ENCODE measurements around the gene TNRC6A. TPM values are rescaled to one million over a fixed set of nuclear protein-coding genes. Genes with fewer than 3 reads are reported as not detected.

The TNRC6A gene
- total RNA-seq, 2 experiments from 2014 or later: 27.7 to 28.9 TPM

GRCh38 chr16:24771132-24771778, 41.8 kb downstream of the TNRC6A start:
- DNase-seq (peak; percentile 19), ATAC-seq (peak; percentile 37)
- intact Hi-C loops (cut with micrococcal nuclease): no loop called here
- Mint-ChIP-seq H3K36me3 (ENCODE audit: low read depth) (peaks cover 29% of the 10 kb centered on the region), H3K9me3 (no peaks in the 10 kb centered on the region), H3K4me1 (ENCODE audit: low read depth) (peaks cover 28% of the 10 kb centered on the region), H3K4me3 (no peak overlapping the region), H3K27ac (no peak overlapping the region), H3K27me3 (no peaks in the 10 kb centered on the region)
- ChIA-PET CTCF (no interaction called here), POLR2A (interaction anchor here (0.6 kb wide), 1 partner anchor 140 kb away, joined by 3 read pairs; no protein-coding TSS in a partner anchor)
- TF ChIP-seq, protein P1, sequence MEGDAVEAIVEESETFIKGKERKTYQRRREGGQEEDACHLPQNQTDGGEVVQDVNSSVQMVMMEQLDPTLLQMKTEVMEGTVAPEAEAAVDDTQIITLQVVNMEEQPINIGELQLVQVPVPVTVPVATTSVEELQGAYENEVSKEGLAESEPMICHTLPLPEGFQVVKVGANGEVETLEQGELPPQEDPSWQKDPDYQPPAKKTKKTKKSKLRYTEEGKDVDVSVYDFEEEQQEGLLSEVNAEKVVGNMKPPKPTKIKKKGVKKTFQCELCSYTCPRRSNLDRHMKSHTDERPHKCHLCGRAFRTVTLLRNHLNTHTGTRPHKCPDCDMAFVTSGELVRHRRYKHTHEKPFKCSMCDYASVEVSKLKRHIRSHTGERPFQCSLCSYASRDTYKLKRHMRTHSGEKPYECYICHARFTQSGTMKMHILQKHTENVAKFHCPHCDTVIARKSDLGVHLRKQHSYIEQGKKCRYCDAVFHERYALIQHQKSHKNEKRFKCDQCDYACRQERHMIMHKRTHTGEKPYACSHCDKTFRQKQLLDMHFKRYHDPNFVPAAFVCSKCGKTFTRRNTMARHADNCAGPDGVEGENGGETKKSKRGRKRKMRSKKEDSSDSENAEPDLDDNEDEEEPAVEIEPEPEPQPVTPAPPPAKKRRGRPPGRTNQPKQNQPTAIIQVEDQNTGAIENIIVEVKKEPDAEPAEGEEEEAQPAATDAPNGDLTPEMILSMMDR (IDR thresholded peaks at IDR 0.05): no peak

GRCh38 chr16:24771779-24772157, 42.3 kb downstream of the TNRC6A start:
- TF ChIP-seq, protein P1 (IDR thresholded peaks at IDR 0.05): no peak
- no peaks in the 10 kb centered on the region for H3K27me3 Mint-ChIP-seq
- intact Hi-C loops (cut with micrococcal nuclease): no loop called here
- no peak overlapping the region for H3K27ac Mint-ChIP-seq
- H3K4me1 Mint-ChIP-seq (ENCODE audit: low read depth): peaks cover 28% of the 10 kb centered on the region
- no peaks in the 10 kb centered on the region for H3K9me3 Mint-ChIP-seq
- CTCF ChIA-PET: no interaction called here
- no peak for ATAC-seq
- no peak overlapping the region for H3K4me3 Mint-ChIP-seq
- POLR2A ChIA-PET: no interaction called here
- peaks cover 28% of the 10 kb centered on the region for H3K36me3 Mint-ChIP-seq (ENCODE audit: low read depth)
- DNase-seq: no peak

DNA sequence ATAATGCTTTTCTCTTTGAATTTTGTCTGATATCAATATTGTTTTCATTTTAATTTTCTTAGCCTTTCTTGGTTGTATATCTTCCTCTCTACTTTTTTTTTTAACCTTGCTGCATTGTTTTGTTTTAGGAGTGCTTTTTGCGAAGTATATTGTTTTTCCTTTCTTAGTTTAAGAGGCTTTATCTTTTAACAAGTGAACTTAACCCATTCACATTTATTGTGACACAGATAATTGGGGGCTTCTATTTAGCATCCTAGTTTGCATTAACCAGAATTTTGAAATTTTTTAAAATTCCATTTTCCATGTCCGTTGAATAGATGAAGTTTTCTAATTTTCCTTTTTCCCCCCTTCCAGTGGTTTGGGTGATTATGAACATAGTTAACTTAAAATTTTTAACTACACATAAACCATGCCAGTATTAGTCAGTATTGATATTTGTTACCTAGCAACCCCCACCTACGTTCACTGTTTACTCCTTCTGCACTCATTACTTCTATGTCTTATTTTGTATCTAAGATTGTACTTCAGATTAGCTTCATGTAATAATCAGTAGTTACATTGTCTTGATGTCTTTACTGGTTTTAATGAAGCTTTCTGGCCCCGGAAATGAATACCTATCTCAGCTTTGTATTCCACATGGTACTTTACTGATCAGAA, 44.4 kb downstream of the TNRC6A start:
- peaks cover 28% of the 10 kb centered on the region for H3K4me1 Mint-ChIP-seq (ENCODE audit: low read depth)
- POLR2A ChIA-PET: no interaction called here
- intact Hi-C loops (cut with micrococcal nuclease): no loop called here

GRCh38 chr16:24774510-24774909, 45.1 kb downstream of the TNRC6A start:
- ChIA-PET CTCF (no interaction called here), POLR2A (no interaction called here)
- Mint-ChIP-seq H3K4me1 (ENCODE audit: low read depth) (peaks cover 27% of the 10 kb centered on the region), H3K27me3 (no peaks in the 10 kb centered on the region), H3K9me3 (no peaks in the 10 kb centered on the region), H3K36me3 (ENCODE audit: low read depth) (peaks cover 44% of the 10 kb centered on the region), H3K27ac (no peak overlapping the region), H3K4me3 (no peak overlapping the region)
- intact Hi-C loops (cut with micrococcal nuclease): no loop called here
- DNase-seq (no peak), ATAC-seq (no peak)
- TF ChIP-seq, protein P1 (IDR thresholded peaks at IDR 0.05): no peak

More for the DNA sequence above, 44.4 kb downstream of the TNRC6A start:
- TF ChIP-seq, protein P1 (IDR thresholded peaks at IDR 0.05): no peak
- ATAC-seq: no peak
- Mint-ChIP-seq H3K36me3 (ENCODE audit: low read depth) (peaks cover 41% of the 10 kb centered on the region), H3K27ac (no peak overlapping the region), H3K27me3 (no peaks in the 10 kb centered on the region), H3K4me3 (no peak overlapping the region), H3K9me3 (no peaks in the 10 kb centered on the region)
- no peak for DNase-seq
- CTCF ChIA-PET: no interaction called here

DNA sequence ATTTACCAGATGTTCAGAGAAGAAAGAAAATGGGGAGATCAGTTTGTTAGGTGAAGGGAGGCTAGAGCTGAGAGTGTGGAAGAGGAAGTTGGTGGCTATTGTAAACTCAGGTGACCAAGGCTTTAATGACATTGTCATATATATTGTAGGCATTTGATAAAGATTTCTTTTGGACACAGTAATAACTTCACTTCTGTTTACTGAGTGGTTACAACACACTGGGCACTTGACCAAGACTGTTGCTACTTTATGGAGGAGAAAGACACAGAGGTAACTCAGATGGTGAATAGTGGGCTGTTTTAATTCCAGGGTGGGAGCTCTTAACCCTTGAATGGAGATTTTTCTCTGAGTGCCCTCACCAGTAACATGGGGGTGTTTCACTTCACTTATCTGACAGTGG, 46.0 kb downstream of the TNRC6A start:
- DNase-seq (no peak), ATAC-seq (no peak)
- Mint-ChIP-seq H3K27ac (peak overlapping the region; percentile 34), H3K27me3 (no peaks in the 10 kb centered on the region), H3K9me3 (no peaks in the 10 kb centered on the region), H3K4me1 (ENCODE audit: low read depth) (peaks cover 18% of the 10 kb centered on the region), H3K36me3 (ENCODE audit: low read depth) (peaks cover 43% of the 10 kb centered on the region), H3K4me3 (no peak overlapping the region)
- POLR2A ChIA-PET: no interaction called here
- TF ChIP-seq, protein P1 (IDR thresholded peaks at IDR 0.05): no peak
- CTCF ChIA-PET: no interaction called here
- intact Hi-C loops (cut with micrococcal nuclease): no loop called here

Data from activated CD8-positive, alpha-beta T cell treated with anti-CD3 and anti-CD28 coated beads for 36 hours (primary cell).